PC-9 (cell line): ENCODE data around the gene SEC22A.

Experiments
- CTCF ChIP-seq: fragments of 200-600 bp; sonication (generic); conservative IDR thresholded peaks from 2 replicates; pipeline ENCODE4 v1.6.1; 2017; ENCODE audit warnings: mixed run types, antibody characterized with exemption, mild to moderate bottlenecking, moderate library complexity
- EZH2 ChIP-seq: fragments of 200-600 bp; sonication (generic); IDR thresholded peaks from 2 replicates; pipeline ENCODE4 v1.8.0; 2017; ENCODE audit warnings: antibody characterized with exemption, low read depth

GRCh38 chr3:123161167-123161566, 40.6 kb upstream of the SEC22A start:
- no peak; the same call in 1 of the 2 replicates for TF ChIP-seq CTCF
- TF ChIP-seq EZH2, result no peak
